Neural cell (in vitro differentiated cells): ENCODE results near the gene CDH16. TPM values are rescaled to one million over a fixed set of nuclear protein-coding genes. Genes with fewer than 3 reads are reported as not detected.
"Not testable (repeated sequence)": the region's sequence is repeated elsewhere in the genome, so short reads cannot be mapped to it uniquely, and the experiment has no call there.

Source experiments
- H2AFZ ChIP-seq: fragments of 200-600, 300-800 bp; sonication (generic), shearing (Covaris generic); 2 replicates; pipeline ENCODE4 v1.6.0; 2014; ENCODE audit warnings: low read depth, mild to moderate bottlenecking, antibody characterized with exemption, low read length, moderate library complexity
- H3F3A ChIP-seq: fragments of 200-600 bp; shearing (Covaris generic); 2 replicates; pipeline ENCODE4 v1.6.1; 2016; ENCODE audit warnings: mild to moderate bottlenecking, moderate library complexity, mixed read lengths, antibody characterized with exemption, low read length; ENCODE audit not compliant: insufficient read depth, poor library complexity, severe bottlenecking
- H3K27ac ChIP-seq: fragments of 200-600, 300-800 bp; sonication (generic), shearing (Covaris generic); 2 replicates; pipeline ENCODE4 v1.5.1; 2014; ENCODE audit warnings: mild to moderate bottlenecking, low read length, moderate library complexity
- H3K27me3 ChIP-seq: fragments of 300-800, 200-600 bp; sonication (generic), shearing (Covaris generic); 2 replicates; pipeline ENCODE4 v1.6.0; 2014; ENCODE audit warnings: mild to moderate bottlenecking, low read depth, low read length, moderate library complexity; ENCODE audit not compliant: insufficient read depth
- H3K36me3 ChIP-seq: fragments of 300-800, 200-600 bp; sonication (generic), shearing (Covaris generic); 2 replicates; pipeline ENCODE4 v1.5.1; 2014; ENCODE audit warnings: mild to moderate bottlenecking, antibody characterized with exemption, low read length, moderate library complexity; ENCODE audit not compliant: insufficient read depth
- H3K4me2 ChIP-seq: fragments of 300-800, 200-600 bp; sonication (generic), shearing (Covaris generic); 2 replicates; pipeline ENCODE4 v1.6.0; 2014; ENCODE audit warnings: mild to moderate bottlenecking, low read length
- H3K4me3 ChIP-seq: fragments of 300-800, 200-600 bp; sonication (generic), shearing (Covaris generic); 2 replicates; pipeline ENCODE4 v1.5.1; 2014; ENCODE audit warnings: mild to moderate bottlenecking, low read length, moderate library complexity
- H3K79me2 ChIP-seq: fragments of 200-600 bp; shearing (Covaris generic); replicated peaks from 2 replicates; pipeline ENCODE4 v1.6.0; 2014; ENCODE audit warnings: mild to moderate bottlenecking, low read length, moderate library complexity; ENCODE audit not compliant: insufficient read depth
- H3K9ac ChIP-seq: fragments of 300-800, 200-600 bp; sonication (generic), shearing (Covaris generic); 2 replicates; pipeline ENCODE4 v1.6.1; 2016; ENCODE audit warnings: mild to moderate bottlenecking, low read length, mixed read lengths
- H3K9me2 ChIP-seq: fragments of 200-600 bp; shearing (Covaris generic); 2 replicates; pipeline ENCODE4 v1.6.1; 2016; ENCODE audit warnings: mild to moderate bottlenecking, low read length, mixed read lengths; ENCODE audit not compliant: insufficient read depth
- H3K9me3 ChIP-seq: fragments of 200-600, 300-800 bp; sonication (generic), shearing (Covaris generic); 2 replicates; pipeline ENCODE4 v1.6.1; 2016; ENCODE audit warnings: mild to moderate bottlenecking, mixed run types, low read length, moderate library complexity, mixed read lengths
- H4K20me1 ChIP-seq: fragments of 200-600 bp; shearing (Covaris generic); 2 replicates; pipeline ENCODE4 v1.6.1; 2016; ENCODE audit warnings: mild to moderate bottlenecking, mixed run types; ENCODE audit not compliant: insufficient read depth
- EP300 ChIP-seq: fragments of 450-650 bp; conservative IDR thresholded peaks from 2 replicates; pipeline ENCODE4 v1.6.1; 2014; ENCODE audit warnings: antibody characterized with exemption, mild to moderate bottlenecking, moderate library complexity; ENCODE audit not compliant: poor library complexity, severe bottlenecking
- EZH2 ChIP-seq: fragments of 200-600, 300-800 bp; shearing (Covaris generic), sonication (generic); IDR thresholded peaks from 2 replicates; pipeline ENCODE4 v1.6.1; 2014; ENCODE audit warnings: antibody characterized with exemption, low read length, borderline replicate concordance, mild to moderate bottlenecking; ENCODE audit not compliant: insufficient read depth, poor library complexity, severe bottlenecking
- MXI1 ChIP-seq: fragments of 450-650 bp; conservative IDR thresholded peaks from 2 replicates; pipeline ENCODE4 v1.6.1; 2014; ENCODE audit warnings: antibody characterized with exemption, mild to moderate bottlenecking; ENCODE audit not compliant: poor library complexity, severe bottlenecking
- POLR2AphosphoS5 ChIP-seq: IDR thresholded peaks from 2 replicates; pipeline ENCODE4 v1.6.1; 2012
- RAD21 ChIP-seq: fragments of 450-650 bp; conservative IDR thresholded peaks from 2 replicates; pipeline ENCODE4 v1.6.1; 2014; ENCODE audit warnings: antibody characterized with exemption, mild to moderate bottlenecking, moderate library complexity
- SMC3 ChIP-seq: fragments of 450-650 bp; conservative IDR thresholded peaks from 2 replicates; pipeline ENCODE4 v1.6.1; 2014; ENCODE audit warnings: antibody characterized with exemption, mild to moderate bottlenecking, moderate library complexity; ENCODE audit not compliant: poor library complexity
- TAF1 ChIP-seq: IDR thresholded peaks from 2 replicates; pipeline ENCODE4 v1.6.1; 2012; ENCODE audit warnings: low read depth
- polyA plus RNA-seq: library from polyadenylated mRNA; depleted of rRNA; stranded (reverse); fragments of >200 nt; gene quantifications from 2 replicates; pipeline ENCODE4 v1.2.3, GENCODE V29; 2014
- TF ChIP-seq, protein P1 (sequence below): IDR thresholded peaks from 2 replicates; pipeline ENCODE4 v1.6.1; 2012; ENCODE audit warnings: borderline replicate concordance
- TF ChIP-seq, protein P2 (sequence below): fragments of 450-650 bp; IDR thresholded peaks from 2 replicates; pipeline ENCODE4 v1.5.1; 2014; ENCODE audit warnings: antibody characterized with exemption, mild to moderate bottlenecking, moderate library complexity; ENCODE audit not compliant: poor library complexity, severe bottlenecking

Gene CDH16
- polyA plus RNA-seq, 1 donor from 2014 or later, result not detected

GRCh38 chr16:66935314-66936011 lies 16.8 kb upstream of the CDH16 start, which contains the start of gene CES2:
Gene CES2, plus strand, starts transcription at chr16:66935516. Its CDS starts 120 bp downstream, at chr16:66935636.
- no peak for TF ChIP-seq EZH2
- no peak for TF ChIP-seq MXI1
- H2AFZ ChIP-seq, result peak within 1 kb of the TSS; percentile 92
- H3F3A ChIP-seq, result no peaks in the 10 kb centered on the region
- H3K9ac ChIP-seq, result peak within 1 kb of the TSS; percentile 97
- H4K20me1 ChIP-seq, result peaks cover 5% of the 10 kb centered on the region
- peak within 1 kb of the TSS; percentile 86 for H3K27ac ChIP-seq
- H3K4me3 ChIP-seq, result peak within 1 kb of the TSS; percentile 99
- no peaks in the 10 kb centered on the region for H3K27me3 ChIP-seq
- peak within 1 kb of the TSS; percentile 59 for H3K4me2 ChIP-seq
- H3K9me2 ChIP-seq, result no peaks in the 10 kb centered on the region
- H3K9me3 ChIP-seq, result no peaks in the 10 kb centered on the region
- H3K79me2 ChIP-seq, result peaks cover 10% of the 10 kb centered on the region
- H3K36me3 ChIP-seq, result no peaks in the 10 kb centered on the region

DNA sequence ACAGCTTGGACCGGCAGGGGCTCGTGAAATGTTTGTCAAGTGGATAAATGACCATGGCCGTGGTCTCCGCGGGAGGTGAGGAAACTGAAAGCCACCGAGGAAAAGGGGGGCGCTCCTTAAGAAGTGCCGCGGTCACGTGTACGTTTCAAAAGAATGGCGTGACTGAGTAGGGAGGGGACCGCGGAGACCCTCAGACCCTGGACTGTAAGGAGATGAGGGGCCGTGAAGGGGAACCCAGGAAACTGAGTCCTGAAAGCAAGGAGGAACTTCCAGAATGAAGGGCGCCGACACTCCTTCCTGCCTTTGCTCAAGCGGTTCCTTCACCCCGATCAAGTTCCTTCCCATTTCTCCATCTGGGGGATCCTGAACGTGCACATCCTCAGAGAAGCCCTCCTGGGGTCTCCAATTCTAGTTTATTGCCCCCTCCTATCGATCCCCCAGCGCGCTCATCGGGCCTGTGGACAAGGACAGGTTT lies 16.2 kb upstream of the CDH16 start:
- Histone ChIP-seq H2AFZ (peak overlapping the region; percentile 92), H3K79me2 (peaks cover 10% of the 10 kb centered on the region), H3K9ac (peak overlapping the region; percentile 97), H3K27ac (peak overlapping the region; percentile 86), H3K4me3 (peak overlapping the region; percentile 99), H3K4me2 (peak overlapping the region; percentile 59)
- H4K20me1 ChIP-seq, H3K9me3 ChIP-seq, H3F3A ChIP-seq, H3K27me3 ChIP-seq, H3K9me2 ChIP-seq, H3K36me3 ChIP-seq: not testable (repeated sequence)

DNA sequence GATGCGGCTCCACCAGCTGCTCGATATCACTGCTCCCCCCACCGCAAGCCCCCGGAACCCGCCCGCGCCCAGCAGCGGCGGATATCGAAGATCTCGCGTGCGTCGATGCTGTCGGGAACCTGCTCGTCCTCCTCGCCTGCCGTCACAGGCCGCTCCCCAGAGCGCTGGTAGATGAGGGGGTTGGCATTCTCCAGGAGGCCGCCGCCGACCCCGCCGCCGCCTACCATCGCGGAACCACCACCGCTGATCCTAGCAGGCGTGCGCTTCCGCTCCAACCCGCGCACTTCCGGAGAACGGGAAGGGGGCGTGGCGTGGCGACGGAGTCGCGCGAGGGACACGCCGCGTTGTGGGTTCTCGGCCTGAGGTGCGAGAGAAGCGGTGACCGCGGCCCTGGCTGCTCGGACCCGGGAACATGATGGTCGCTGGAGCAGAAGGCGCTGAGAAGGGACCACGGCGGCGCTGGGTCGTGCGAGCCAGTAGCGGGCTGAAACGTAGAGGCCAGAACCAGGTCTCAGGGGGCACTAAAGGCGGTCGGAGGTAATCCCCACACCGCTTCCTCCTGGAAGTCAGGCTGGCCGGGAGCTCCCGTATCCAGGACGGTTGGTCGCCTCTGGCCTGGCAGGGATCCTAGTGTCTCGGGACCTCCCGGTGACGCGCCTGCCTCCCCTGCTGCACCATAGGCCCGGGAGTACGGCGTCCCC lies 15.6 kb upstream of the CDH16 start, which contains the start of gene CIAO2B:
CIAO2B (minus strand) TSS at position 265 of the 701 bp plus-strand sequence; CDS start at position 227, 38 bp downstream.
- Histone ChIP-seq H3K36me3 (no peaks in the 10 kb centered on the region), H3K9ac (peak within 1 kb of the TSS; percentile 97), H2AFZ (peak within 1 kb of the TSS; percentile 92), H3K9me3 (no peaks in the 10 kb centered on the region), H4K20me1 (peaks cover 5% of the 10 kb centered on the region), H3K27me3 (no peaks in the 10 kb centered on the region), H3K79me2 (peaks cover 10% of the 10 kb centered on the region), H3F3A (no peaks in the 10 kb centered on the region), H3K9me2 (no peaks in the 10 kb centered on the region), H3K27ac (peak within 1 kb of the TSS; percentile 86), H3K4me3 (peak within 1 kb of the TSS; percentile 99), H3K4me2 (peak within 1 kb of the TSS; percentile 99)
- TF ChIP-seq, protein P1, sequence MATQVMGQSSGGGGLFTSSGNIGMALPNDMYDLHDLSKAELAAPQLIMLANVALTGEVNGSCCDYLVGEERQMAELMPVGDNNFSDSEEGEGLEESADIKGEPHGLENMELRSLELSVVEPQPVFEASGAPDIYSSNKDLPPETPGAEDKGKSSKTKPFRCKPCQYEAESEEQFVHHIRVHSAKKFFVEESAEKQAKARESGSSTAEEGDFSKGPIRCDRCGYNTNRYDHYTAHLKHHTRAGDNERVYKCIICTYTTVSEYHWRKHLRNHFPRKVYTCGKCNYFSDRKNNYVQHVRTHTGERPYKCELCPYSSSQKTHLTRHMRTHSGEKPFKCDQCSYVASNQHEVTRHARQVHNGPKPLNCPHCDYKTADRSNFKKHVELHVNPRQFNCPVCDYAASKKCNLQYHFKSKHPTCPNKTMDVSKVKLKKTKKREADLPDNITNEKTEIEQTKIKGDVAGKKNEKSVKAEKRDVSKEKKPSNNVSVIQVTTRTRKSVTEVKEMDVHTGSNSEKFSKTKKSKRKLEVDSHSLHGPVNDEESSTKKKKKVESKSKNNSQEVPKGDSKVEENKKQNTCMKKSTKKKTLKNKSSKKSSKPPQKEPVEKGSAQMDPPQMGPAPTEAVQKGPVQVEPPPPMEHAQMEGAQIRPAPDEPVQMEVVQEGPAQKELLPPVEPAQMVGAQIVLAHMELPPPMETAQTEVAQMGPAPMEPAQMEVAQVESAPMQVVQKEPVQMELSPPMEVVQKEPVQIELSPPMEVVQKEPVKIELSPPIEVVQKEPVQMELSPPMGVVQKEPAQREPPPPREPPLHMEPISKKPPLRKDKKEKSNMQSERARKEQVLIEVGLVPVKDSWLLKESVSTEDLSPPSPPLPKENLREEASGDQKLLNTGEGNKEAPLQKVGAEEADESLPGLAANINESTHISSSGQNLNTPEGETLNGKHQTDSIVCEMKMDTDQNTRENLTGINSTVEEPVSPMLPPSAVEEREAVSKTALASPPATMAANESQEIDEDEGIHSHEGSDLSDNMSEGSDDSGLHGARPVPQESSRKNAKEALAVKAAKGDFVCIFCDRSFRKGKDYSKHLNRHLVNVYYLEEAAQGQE, result peak; percentile 53
- TF ChIP-seq, protein P2, sequence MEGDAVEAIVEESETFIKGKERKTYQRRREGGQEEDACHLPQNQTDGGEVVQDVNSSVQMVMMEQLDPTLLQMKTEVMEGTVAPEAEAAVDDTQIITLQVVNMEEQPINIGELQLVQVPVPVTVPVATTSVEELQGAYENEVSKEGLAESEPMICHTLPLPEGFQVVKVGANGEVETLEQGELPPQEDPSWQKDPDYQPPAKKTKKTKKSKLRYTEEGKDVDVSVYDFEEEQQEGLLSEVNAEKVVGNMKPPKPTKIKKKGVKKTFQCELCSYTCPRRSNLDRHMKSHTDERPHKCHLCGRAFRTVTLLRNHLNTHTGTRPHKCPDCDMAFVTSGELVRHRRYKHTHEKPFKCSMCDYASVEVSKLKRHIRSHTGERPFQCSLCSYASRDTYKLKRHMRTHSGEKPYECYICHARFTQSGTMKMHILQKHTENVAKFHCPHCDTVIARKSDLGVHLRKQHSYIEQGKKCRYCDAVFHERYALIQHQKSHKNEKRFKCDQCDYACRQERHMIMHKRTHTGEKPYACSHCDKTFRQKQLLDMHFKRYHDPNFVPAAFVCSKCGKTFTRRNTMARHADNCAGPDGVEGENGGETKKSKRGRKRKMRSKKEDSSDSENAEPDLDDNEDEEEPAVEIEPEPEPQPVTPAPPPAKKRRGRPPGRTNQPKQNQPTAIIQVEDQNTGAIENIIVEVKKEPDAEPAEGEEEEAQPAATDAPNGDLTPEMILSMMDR, result no peak
- TF ChIP-seq EP300 (no peak), MXI1 (peak; percentile 88), POLR2AphosphoS5 (peak; percentile 97), SMC3 (peak; percentile 22), RAD21 (peak; percentile 29), TAF1 (peak; percentile 53)
